Duodenal mucosa (tissue), 2 donors: ENCODE measurements around the gene PRKD2.

Experiments used
- H3K27ac ChIP-seq: one replicate; pipeline ENCODE4 v1.7.0; 2013; ENCODE audit warnings: low read depth, low read length
- H3K27me3 ChIP-seq, 2 donors: one replicate each; pipeline ENCODE4 v1.7.0; 2013; ENCODE audit warnings: low read length in 2 of 2, control low read depth in 1 of 2; ENCODE audit not compliant: insufficient read depth in 2 of 2, control insufficient read depth in 1 of 2
- H3K36me3 ChIP-seq, 2 donors: one replicate each; pipeline ENCODE4 v1.7.0; 2013; ENCODE audit warnings: low read length in 2 of 2, control low read depth in 1 of 2; ENCODE audit not compliant: insufficient read depth in 2 of 2, control insufficient read depth in 1 of 2
- H3K4me1 ChIP-seq, 2 donors: one replicate each; pipeline ENCODE4 v1.7.0; 2013; ENCODE audit warnings: low read length in 2 of 2, control low read depth in 1 of 2; ENCODE audit not compliant: insufficient read depth in 2 of 2, control insufficient read depth in 1 of 2
- H3K4me3 ChIP-seq, 2 donors: one replicate each; pipeline ENCODE4 v1.7.0; 2013; ENCODE audit warnings: low read length in 2 of 2, low read depth in 1 of 2
- H3K9ac ChIP-seq, 2 donors: one replicate each; pipeline ENCODE4 v1.7.0; 2013; ENCODE audit warnings: low read length in 2 of 2, low read depth in 1 of 2
- H3K9me3 ChIP-seq, 2 donors: one replicate each; pipeline ENCODE4 v1.7.0; 2013; ENCODE audit warnings: low read length in 2 of 2, control low read depth in 1 of 2; ENCODE audit not compliant: control insufficient read depth in 1 of 2

PRKD2 gene

DNA sequence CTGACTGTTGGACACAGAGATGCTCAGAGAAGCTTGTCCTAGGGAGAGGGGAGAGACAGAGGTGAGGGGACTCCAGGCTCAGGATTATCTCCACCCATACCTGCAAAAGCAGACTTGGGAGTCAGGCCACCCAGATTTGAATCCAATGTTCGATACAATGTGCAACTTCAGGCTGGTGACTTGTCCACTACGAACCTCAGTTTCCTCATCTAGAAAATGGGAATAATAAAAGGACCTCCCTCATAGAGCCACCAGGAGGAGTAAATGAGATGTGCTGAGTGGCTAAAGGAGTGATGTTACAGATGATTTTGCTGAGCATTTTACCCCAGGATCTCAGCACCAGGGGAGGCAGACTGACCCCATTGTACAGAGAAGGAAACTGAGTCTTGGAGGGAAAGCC, 25.0 kb downstream of the PRKD2 start:
- H3K36me3 ChIP-seq: peaks cover 42 to 90% of the 10 kb centered on the region in 2 donors
- H3K4me1 ChIP-seq: no peaks in the 10 kb centered on the region
- no peak overlapping the region for H3K9ac ChIP-seq
- no peaks in the 10 kb centered on the region for H3K9me3 ChIP-seq
- no peak overlapping the region for H3K27ac ChIP-seq
- no peak overlapping the region for H3K4me3 ChIP-seq
- no peaks in the 10 kb centered on the region for H3K27me3 ChIP-seq

DNA sequence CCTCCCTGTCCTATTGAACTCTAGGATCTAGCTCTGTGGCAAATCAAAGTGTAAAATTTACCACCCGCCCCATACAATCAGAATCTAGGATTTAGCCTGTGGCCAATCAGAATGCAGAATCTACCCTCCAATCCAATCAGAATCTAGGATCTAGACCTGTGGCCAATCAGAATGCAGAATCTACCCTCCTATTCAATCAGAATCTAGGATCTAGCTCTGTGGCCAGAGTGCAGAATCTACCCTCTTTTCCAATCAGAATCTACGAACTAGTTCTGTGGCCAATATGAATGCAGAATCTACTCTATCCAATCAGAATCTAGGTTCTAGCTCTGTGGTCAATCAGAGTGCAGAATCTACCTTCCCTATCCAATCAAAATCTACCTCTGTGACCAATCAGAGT, 25.8 kb downstream of the PRKD2 start:
- Histone ChIP-seq H3K27me3 (no peaks in the 10 kb centered on the region), H3K9me3 (no peaks in the 10 kb centered on the region), H3K36me3 (peaks cover 38 to 86% of the 10 kb centered on the region in 2 donors), H3K4me3 (no peak overlapping the region), H3K4me1 (no peaks in the 10 kb centered on the region), H3K27ac (no peak overlapping the region), H3K9ac (no peak overlapping the region)

DNA sequence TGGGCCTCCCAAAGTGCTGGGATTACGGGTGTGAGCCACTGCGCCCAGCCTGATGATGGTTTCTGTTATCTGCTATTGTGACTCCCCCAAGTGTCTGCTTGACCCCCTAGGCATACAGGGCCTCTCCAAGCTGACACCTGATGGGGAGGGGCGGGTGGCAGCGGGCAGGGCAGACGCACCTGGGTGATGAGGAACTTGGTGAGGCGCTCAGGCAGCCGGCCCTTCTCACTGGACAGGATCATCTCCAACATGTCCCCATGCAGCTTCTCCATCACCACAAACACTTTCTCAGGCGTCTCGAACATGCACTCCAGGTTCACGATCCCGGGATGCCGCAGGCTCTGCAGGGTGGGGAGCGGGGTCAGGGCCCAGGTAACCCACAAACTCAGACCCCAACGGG, 27.6 kb downstream of the PRKD2 start:
- Histone ChIP-seq H3K4me1 (no peaks in the 10 kb centered on the region), H3K9ac (no peak overlapping the region), H3K36me3 (peaks cover 41 to 89% of the 10 kb centered on the region in 2 donors), H3K9me3 (no peaks in the 10 kb centered on the region), H3K27ac (no peak overlapping the region), H3K4me3 (no peak overlapping the region), H3K27me3 (no peaks in the 10 kb centered on the region)

DNA sequence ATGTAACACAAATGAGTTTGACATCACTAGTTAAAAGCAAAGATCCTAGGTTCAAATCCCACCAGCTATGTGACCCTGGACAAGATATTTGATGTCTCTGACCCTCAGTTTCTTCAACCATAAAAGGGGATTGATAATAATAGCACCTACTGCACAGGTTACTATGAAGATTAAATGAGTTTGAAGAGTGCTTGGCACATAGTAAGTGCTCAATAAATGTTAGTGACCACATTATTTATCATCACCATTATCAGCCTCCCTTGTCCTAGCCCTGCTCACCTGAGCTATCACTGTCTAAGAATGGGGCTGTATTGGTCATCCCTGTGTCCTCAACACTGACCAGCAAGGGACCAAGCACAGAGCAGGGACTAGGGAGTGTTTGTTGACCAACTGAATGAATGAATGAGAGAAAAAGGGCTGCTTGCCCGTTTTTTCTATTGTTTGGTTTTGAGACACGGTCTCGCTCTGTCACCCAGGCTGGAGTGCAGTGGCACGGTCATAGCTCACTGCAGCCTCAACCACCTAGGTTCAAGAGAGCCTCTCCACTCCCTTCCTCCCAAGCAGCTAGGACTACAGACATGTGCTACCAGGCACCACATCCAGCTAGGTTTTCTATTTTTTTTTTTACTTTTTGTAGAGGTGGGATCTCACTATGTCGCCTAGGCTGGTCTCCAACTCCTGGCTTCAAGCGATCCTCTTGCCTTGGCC, 29.3 kb downstream of the PRKD2 start:
- Histone ChIP-seq H3K27me3 (no peaks in the 10 kb centered on the region), H3K4me3 (no peak overlapping the region), H3K9me3 (no peaks in the 10 kb centered on the region), H3K4me1 (no peaks in the 10 kb centered on the region), H3K27ac (no peak overlapping the region), H3K9ac (no peak overlapping the region), H3K36me3 (peaks cover 34 to 82% of the 10 kb centered on the region in 2 donors)

DNA sequence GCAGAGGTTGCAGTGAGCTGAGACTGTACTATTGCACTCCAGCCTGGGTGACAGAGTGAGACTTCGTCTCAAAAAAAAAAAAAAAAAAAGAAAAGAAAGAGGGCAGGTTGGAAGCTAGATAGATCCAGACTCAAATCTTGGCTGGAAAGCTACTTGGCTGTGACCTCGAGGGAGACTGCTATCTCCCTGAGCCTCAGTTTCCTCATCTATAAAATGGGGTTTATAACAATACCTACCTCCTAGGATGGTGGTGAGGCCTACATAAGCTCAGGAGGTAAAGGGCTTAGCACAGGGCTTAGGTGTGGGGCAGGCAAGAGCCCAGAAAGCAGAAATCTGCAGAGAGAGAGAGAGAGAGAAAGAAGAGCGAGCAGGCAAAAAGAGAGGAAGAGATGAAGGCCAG, 31.7 kb downstream of the PRKD2 start:
- Histone ChIP-seq H3K27ac (no peak overlapping the region), H3K36me3 (peaks cover 19 to 74% of the 10 kb centered on the region in 2 donors), H3K9me3 (no peaks in the 10 kb centered on the region), H3K4me3 (no peak overlapping the region), H3K9ac (no peak overlapping the region), H3K4me1 (no peaks in the 10 kb centered on the region), H3K27me3 (no peaks in the 10 kb centered on the region)

DNA sequence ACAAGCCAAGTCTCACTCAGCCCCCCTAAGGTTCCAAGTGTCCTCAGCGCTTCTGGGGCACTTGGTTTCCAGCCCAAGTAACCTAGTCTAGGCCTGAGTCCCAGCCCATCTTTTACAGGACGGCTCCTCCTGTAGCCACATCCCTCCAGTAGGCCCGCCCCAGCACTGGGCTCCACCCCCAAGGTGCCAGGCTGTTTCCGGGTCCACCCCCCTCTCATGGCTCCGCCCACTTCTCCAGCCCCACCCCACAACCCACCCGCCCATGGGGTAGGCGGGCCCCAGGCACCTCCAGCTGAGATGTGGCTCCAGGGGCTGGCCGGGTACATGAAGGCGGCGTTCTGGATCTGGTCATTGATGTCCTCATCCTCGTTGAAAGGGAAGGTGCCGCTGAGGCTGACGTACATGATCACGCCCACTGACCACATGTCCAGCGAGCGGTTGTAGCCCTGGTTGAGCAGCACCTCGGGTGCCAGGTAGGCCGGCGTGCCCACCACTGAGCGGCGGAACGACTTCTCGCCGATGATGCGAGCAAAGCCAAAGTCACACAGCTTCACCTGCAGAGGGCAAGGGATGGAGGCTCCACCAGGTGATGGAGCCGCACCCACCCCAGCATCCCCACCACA, 38.7 kb downstream of the PRKD2 start:
- Histone ChIP-seq H3K27me3 (no peaks in the 10 kb centered on the region), H3K9me3 (no peaks in the 10 kb centered on the region), H3K4me1 (no peaks in the 10 kb centered on the region), H3K27ac (no peak overlapping the region), H3K4me3 (no peak overlapping the region), H3K9ac (no peak overlapping the region), H3K36me3 (peaks cover 18 to 80% of the 10 kb centered on the region in 2 donors)

DNA sequence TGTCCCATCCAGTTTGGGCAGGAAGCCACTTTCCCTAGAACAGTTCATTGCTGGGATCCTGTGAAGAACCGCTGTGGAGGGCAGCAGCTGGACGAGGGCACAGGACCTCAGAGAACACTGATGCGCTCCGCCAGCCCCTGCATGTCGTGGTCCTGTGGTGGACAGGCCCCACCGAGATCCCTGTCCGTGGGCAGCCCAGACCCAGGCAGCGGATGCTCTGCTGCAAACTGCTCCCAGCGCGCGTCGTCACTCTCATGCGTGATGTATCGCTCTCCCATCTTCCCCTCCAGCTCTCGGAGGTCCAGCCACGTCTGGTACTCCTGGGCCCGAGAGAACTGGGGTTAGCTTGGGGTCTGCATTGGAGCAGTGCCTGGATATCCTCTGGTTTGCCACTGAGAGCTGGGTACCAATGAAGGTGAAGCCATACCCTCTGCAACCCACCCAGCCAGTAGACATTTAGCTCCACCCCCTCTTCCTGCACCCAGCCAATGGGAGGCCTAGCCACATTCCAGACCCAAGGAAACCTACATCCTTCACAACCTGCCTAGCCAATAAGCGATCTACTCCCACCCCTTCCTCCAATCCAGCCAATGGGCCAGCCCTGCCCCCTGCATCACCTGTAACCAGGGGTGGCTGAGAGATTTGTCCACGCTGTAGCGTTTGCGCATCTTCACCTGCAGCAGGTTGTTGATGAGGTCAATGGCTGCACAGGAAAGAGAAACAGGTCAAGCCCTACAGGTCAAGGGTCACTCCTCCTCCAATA, 42.3 kb downstream of the PRKD2 start:
- no peak overlapping the region for H3K9ac ChIP-seq
- no peaks in the 10 kb centered on the region for H3K27me3 ChIP-seq
- H3K36me3 ChIP-seq: peaks cover 18 to 59% of the 10 kb centered on the region in 2 donors
- no peaks in the 10 kb centered on the region for H3K9me3 ChIP-seq
- H3K27ac ChIP-seq: no peak overlapping the region
- no peak overlapping the region for H3K4me3 ChIP-seq
- H3K4me1 ChIP-seq: no peaks in the 10 kb centered on the region

DNA sequence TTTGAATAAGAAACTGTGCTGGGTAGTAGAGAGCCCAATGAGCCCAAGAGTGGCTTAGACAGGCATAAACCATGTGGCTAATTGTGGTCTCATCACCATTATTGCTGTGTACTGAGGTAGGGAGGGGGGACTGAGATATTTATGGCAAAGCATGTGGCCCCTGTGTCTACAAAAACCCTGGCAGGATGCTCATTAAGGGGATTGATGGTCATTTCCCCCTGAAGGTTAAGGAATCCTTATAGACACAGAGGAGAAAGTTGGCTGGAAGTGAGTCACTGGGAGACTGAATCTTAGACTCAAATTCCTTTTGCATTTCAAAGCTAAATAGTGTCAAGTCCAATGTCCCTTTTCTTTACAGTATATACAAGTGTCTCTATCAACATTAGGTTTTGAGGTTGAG, 46.1 kb downstream of the PRKD2 start:
- H3K4me3 ChIP-seq: no peak overlapping the region

DNA sequence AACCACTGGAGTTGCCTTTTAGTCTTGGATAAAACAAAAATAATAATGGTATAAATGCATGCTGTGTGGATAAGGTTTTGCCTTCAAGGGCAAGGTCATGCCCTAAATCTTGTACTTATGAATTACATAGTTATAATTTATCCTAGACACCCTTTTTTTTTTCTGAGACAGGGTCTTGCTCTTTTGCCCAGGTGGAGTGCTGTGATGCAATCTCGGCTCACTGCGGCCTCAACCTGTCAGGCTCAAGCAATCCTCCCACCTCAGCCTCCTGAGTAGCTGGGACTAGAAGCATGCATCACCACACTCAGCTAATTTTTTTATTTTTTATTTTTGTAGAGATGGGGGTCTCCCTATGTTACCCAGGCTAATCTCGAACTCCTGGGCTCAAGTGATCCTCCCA, 48.3 kb downstream of the PRKD2 start:
- Histone ChIP-seq H3K4me1 (no peaks in the 10 kb centered on the region), H3K27me3 (peaks cover 0 to 5% of the 10 kb centered on the region in 2 donors), H3K4me3 (no peak overlapping the region), H3K36me3 (peaks cover 0 to 9% of the 10 kb centered on the region in 2 donors), H3K9ac (no peak overlapping the region), H3K27ac (no peak overlapping the region), H3K9me3 (no peaks in the 10 kb centered on the region)

More for the DNA sequence above, 46.1 kb downstream of the PRKD2 start:
- Histone ChIP-seq H3K27ac (no peak overlapping the region), H3K9me3 (no peaks in the 10 kb centered on the region), H3K36me3 (peaks cover 13 to 30% of the 10 kb centered on the region in 2 donors), H3K9ac (no peak overlapping the region), H3K27me3 (no peaks in the 10 kb centered on the region), H3K4me1 (no peaks in the 10 kb centered on the region)

DNA sequence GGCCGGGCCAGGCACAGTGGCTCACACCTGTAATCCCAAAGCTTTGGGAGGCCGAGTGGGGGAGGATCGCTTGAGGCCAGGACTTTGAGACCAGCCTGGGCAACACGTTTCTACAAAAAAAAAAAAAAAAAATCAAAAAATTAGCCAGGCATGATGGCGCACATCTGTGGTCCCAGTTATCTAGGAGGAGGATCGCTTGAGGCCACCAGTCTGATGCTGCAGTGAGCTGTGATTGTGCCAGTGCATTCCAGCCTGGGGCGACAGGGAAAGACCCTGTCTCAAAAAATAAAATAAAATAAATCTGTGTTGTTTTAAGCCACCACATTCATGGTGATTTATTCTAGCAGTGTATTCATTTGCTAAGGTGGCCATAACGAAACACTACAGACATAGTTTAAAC, 51.8 kb downstream of the PRKD2 start:
- Histone ChIP-seq H3K9me3 (no peaks in the 10 kb centered on the region), H3K27me3 (peaks cover 1 to 11% of the 10 kb centered on the region in 2 donors), H3K36me3 (no peaks in the 10 kb centered on the region)

More for the DNA sequence above, 51.8 kb downstream of the PRKD2 start:
- H3K27ac ChIP-seq: no peak overlapping the region
- H3K4me3 ChIP-seq: no peak overlapping the region
- peaks cover 5 to 12% of the 10 kb centered on the region in 2 donors for H3K4me1 ChIP-seq
- H3K9ac ChIP-seq: no peak overlapping the region
